Caco-2 (cell line): ENCODE measurements around the gene HEATR5A. TPM values are rescaled to one million over a fixed set of nuclear protein-coding genes. Genes with fewer than 3 reads are reported as not detected.
A peak's percentile ranks its signal among the peaks of the same experiment; 100 is the strongest.
"Not testable (repeated sequence)": the region's sequence is repeated elsewhere in the genome, so short reads cannot be mapped to it uniquely, and the experiment has no call there.

Source experiments
- BruUV-seq: library from RNA; stranded (reverse); fragments of 400-500 nt; replicated peaks from 2 replicates; lab custom pipeline; 2021; lab: Mats Ljungman, UMichigan
- CTCF ChIA-PET: fragments of 300-600 bp; sonication (Branson Sonifier 250); formaldehyde crosslinking; loops from one replicate; lab custom pipeline; 2022; ENCODE audit warnings: antibody characterized with exemption; lab: Charles Lee
- POLR2A ChIA-PET: fragments of 300-600 bp; sonication (Branson Sonifier 250); formaldehyde crosslinking; loops from one replicate; lab custom pipeline; 2022; ENCODE audit warnings: antibody characterized with exemption; lab: Charles Lee
- DNase-seq, 2 experiments: peaks; one replicate each; pipeline versions ENCODE4 v3.0.0 to v3.0.0-alpha.2; 2020 to 2022
- H3K27me3 ChIP-seq: replicated peaks from 2 replicates; pipeline ENCODE4 v1.6.0; 2011; ENCODE audit warnings: low read length; ENCODE audit not compliant: control insufficient read depth, insufficient read depth
- H3K36me3 ChIP-seq: 2 replicates; pipeline ENCODE4 v1.5.1; 2011; ENCODE audit warnings: low read length; ENCODE audit not compliant: control insufficient read depth, insufficient read depth
- H3K4me1 ChIP-seq: fragments of 250-450 bp; sonication (Bioruptor Pico); 2 replicates; pipeline ENCODE4 v1.5.1; 2020; ENCODE audit warnings: mild to moderate bottlenecking
- H3K4me3 ChIP-seq: 2 replicates; pipeline ENCODE4 v1.5.1; 2011; ENCODE audit warnings: low read depth, mild to moderate bottlenecking, control low read depth, low read length
- H3K9me3 ChIP-seq: fragments of 250-450 bp; sonication (Bioruptor Pico); 2 replicates; pipeline ENCODE4 v1.5.1; 2020; ENCODE audit warnings: mild to moderate bottlenecking, moderate library complexity
- H3K27ac Mint-ChIP-seq: one replicate; pipeline ENCODE4 v1.8.0; 2022; ENCODE audit warnings: mixed read lengths; ENCODE audit not compliant: unreplicated experiment
- H3K27me3 Mint-ChIP-seq: one replicate; pipeline ENCODE4 v1.8.0; 2022; ENCODE audit warnings: mixed read lengths; ENCODE audit not compliant: insufficient read depth, unreplicated experiment
- H3K36me3 Mint-ChIP-seq: one replicate; pipeline ENCODE4 v1.8.0; 2022; ENCODE audit warnings: mild to moderate bottlenecking, mixed read lengths; ENCODE audit not compliant: insufficient read depth, unreplicated experiment
- H3K4me1 Mint-ChIP-seq: one replicate; pipeline ENCODE4 v1.8.0; 2022; ENCODE audit warnings: low read depth, mixed read lengths; ENCODE audit not compliant: unreplicated experiment
- H3K4me3 Mint-ChIP-seq: one replicate; pipeline ENCODE4 v1.8.0; 2022; ENCODE audit warnings: mild to moderate bottlenecking, moderate library complexity, mixed read lengths; ENCODE audit not compliant: unreplicated experiment
- H3K9me3 Mint-ChIP-seq: one replicate; pipeline ENCODE4 v1.8.0; 2022; ENCODE audit warnings: mixed read lengths; ENCODE audit not compliant: unreplicated experiment
- intact Hi-C: fragments of 100-400 bp; cut with micrococcal nuclease; formaldehyde crosslinking; loops from one replicate; pipeline ENCODE4 v1.10.0; 2022; ENCODE audit not compliant: unreplicated experiment
- total RNA-seq: library from RNA; stranded (reverse); gene quantifications from 2 replicates; pipeline ENCODE4 v1.2.3, GENCODE V29; 2022
- TF ChIP-seq, protein P1 (sequence below), 2 experiments: fragments of 200-600 bp in 1 of 2; IDR thresholded peaks; 1 replicate in 1 of 2; 2 replicates in 1 of 2; pipeline versions ENCODE4 v1.5.1 to v1.8.0; 2011 to 2022; ENCODE audit warnings: antibody characterized with exemption in 1 of 2, control low read depth in 1 of 2, inconsistent platforms in 1 of 2, low read depth in 1 of 2, low read length in 1 of 2, mild to moderate bottlenecking in 1 of 2, moderate library complexity in 1 of 2; ENCODE audit not compliant: insufficient read depth in 1 of 2, severe bottlenecking in 1 of 2, unreplicated experiment in 1 of 2

HEATR5A gene
- total RNA-seq, 1 experiment from 2014 or later = 55.6 TPM

GRCh38 chr14:31278883-31279282 is 141.5 kb downstream of the HEATR5A start:
- no peak for DNase-seq
- Mint-ChIP-seq H3K36me3 (peaks cover 21% of the 10 kb centered on the region), H3K4me1 (peaks cover 22% of the 10 kb centered on the region), H3K27me3 (no peaks in the 10 kb centered on the region), H3K27ac (peak overlapping the region; percentile 88), H3K4me3 (no peak overlapping the region), H3K9me3 (peaks cover 19% of the 10 kb centered on the region)
- Histone ChIP-seq H3K4me1 (peaks cover 25% of the 10 kb centered on the region), H3K9me3 (peaks cover 42% of the 10 kb centered on the region), H3K36me3 (no peaks in the 10 kb centered on the region), H3K4me3 (no peak overlapping the region), H3K27me3 (no peaks in the 10 kb centered on the region)
- ChIA-PET POLR2A (no interaction called here), CTCF (no interaction called here)
- TF ChIP-seq, protein P1, sequence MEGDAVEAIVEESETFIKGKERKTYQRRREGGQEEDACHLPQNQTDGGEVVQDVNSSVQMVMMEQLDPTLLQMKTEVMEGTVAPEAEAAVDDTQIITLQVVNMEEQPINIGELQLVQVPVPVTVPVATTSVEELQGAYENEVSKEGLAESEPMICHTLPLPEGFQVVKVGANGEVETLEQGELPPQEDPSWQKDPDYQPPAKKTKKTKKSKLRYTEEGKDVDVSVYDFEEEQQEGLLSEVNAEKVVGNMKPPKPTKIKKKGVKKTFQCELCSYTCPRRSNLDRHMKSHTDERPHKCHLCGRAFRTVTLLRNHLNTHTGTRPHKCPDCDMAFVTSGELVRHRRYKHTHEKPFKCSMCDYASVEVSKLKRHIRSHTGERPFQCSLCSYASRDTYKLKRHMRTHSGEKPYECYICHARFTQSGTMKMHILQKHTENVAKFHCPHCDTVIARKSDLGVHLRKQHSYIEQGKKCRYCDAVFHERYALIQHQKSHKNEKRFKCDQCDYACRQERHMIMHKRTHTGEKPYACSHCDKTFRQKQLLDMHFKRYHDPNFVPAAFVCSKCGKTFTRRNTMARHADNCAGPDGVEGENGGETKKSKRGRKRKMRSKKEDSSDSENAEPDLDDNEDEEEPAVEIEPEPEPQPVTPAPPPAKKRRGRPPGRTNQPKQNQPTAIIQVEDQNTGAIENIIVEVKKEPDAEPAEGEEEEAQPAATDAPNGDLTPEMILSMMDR (IDR thresholded peaks at IDR 0.05; ENCODE audit: insufficient read depth in 1 of 2, low read depth in 1 of 2, low read length in 1 of 2, severe bottlenecking in 1 of 2, unreplicated experiment in 1 of 2) = no peak
- intact Hi-C loops = no loop called here
- BruUV-seq = no TSS peak

GRCh38 chr14:31277085-31277484 is 143.3 kb downstream of the HEATR5A start:
- Mint-ChIP-seq H3K27ac (no peak overlapping the region), H3K36me3 (peaks cover 22% of the 10 kb centered on the region), H3K4me1 (peaks cover 22% of the 10 kb centered on the region), H3K27me3 (no peaks in the 10 kb centered on the region), H3K9me3 (peaks cover 29% of the 10 kb centered on the region), H3K4me3 (no peak overlapping the region)
- intact Hi-C loops = no loop called here
- CTCF ChIA-PET = no interaction called here
- no TSS peak for BruUV-seq
- Histone ChIP-seq H3K9me3 (peaks cover 42% of the 10 kb centered on the region), H3K4me1 (peaks cover 25% of the 10 kb centered on the region), H3K4me3 (no peak overlapping the region), H3K27me3 (no peaks in the 10 kb centered on the region), H3K36me3 (no peaks in the 10 kb centered on the region)
- TF ChIP-seq, protein P1 (IDR thresholded peaks at IDR 0.05; ENCODE audit: insufficient read depth in 1 of 2, low read depth in 1 of 2, low read length in 1 of 2, severe bottlenecking in 1 of 2, unreplicated experiment in 1 of 2) = no peak
- POLR2A ChIA-PET = no interaction called here
- no peak for DNase-seq

- peaks cover 42% of the 10 kb centered on the region for H3K9me3 ChIP-seq
- H3K9me3 Mint-ChIP-seq = peaks cover 29% of the 10 kb centered on the region
- H3K4me1 ChIP-seq = peaks cover 24% of the 10 kb centered on the region
- H3K27me3 ChIP-seq, CTCF ChIA-PET, H3K36me3 ChIP-seq, BruUV-seq, DNase-seq, POLR2A ChIA-PET, H3K4me3 Mint-ChIP-seq, intact Hi-C loops, H3K4me3 ChIP-seq, H3K27ac Mint-ChIP-seq, H3K27me3 Mint-ChIP-seq: not testable (repeated sequence)
- H3K36me3 Mint-ChIP-seq = peaks cover 22% of the 10 kb centered on the region
- H3K4me1 Mint-ChIP-seq = peaks cover 18% of the 10 kb centered on the region
Observed at GRCh38 chr14:31276417-31276816, 143.9 kb downstream of the HEATR5A start.

GRCh38 chr14:31275731-31276130 is 144.6 kb downstream of the HEATR5A start:
- Mint-ChIP-seq H3K4me1 (peaks cover 12% of the 10 kb centered on the region), H3K27me3 (no peaks in the 10 kb centered on the region), H3K36me3 (peaks cover 22% of the 10 kb centered on the region), H3K27ac (no peak overlapping the region), H3K4me3 (no peak overlapping the region), H3K9me3 (peaks cover 30% of the 10 kb centered on the region)
- BruUV-seq = no TSS peak
- intact Hi-C loops = no loop called here
- TF ChIP-seq, protein P1 (IDR thresholded peaks at IDR 0.05; ENCODE audit: insufficient read depth in 1 of 2, low read depth in 1 of 2, low read length in 1 of 2, severe bottlenecking in 1 of 2, unreplicated experiment in 1 of 2) = no peak
- H3K9me3 ChIP-seq = peaks cover 42% of the 10 kb centered on the region
- CTCF ChIA-PET = interaction anchor here (0.6 kb wide), 1 partner anchor 11 kb away, joined by 3 read pairs; no protein-coding TSS in a partner anchor
- POLR2A ChIA-PET = no interaction called here
- no peak for DNase-seq
- H3K36me3 ChIP-seq = no peaks in the 10 kb centered on the region
- peaks cover 17% of the 10 kb centered on the region for H3K4me1 ChIP-seq
- no peaks in the 10 kb centered on the region for H3K27me3 ChIP-seq
- no peak overlapping the region for H3K4me3 ChIP-seq
